22Rv1 (cell line): Measurements from ENCODE around the gene HOTAIR.

Experiments
- CTCF ChIP-seq: fragments of 450-650 bp; IDR thresholded peaks from 2 replicates; pipeline ENCODE4 v1.5.1; 2017; ENCODE audit warnings: mild to moderate bottlenecking
- ZFX ChIP-seq: fragments of 450-650 bp; IDR thresholded peaks from 2 replicates; pipeline ENCODE4 v1.6.1; 2017; ENCODE audit warnings: antibody characterized with exemption, borderline replicate concordance

- no peak for TF ChIP-seq CTCF
- no peak for TF ChIP-seq ZFX
These were observed 24.1 kb upstream of the HOTAIR start for GRCh38 chr12:53998900-53999236.
